ENCODE data around the gene C4BPA. TPM values are rescaled to one million over a fixed set of nuclear protein-coding genes. Genes with fewer than 3 reads are reported as not detected.

Gene C4BPA
- total and polyA plus RNA-seq, 2 of the 8 experiments (the other 6 are each of a cell fraction or from before 2014, with no cell fraction given): not detected

DNA sequence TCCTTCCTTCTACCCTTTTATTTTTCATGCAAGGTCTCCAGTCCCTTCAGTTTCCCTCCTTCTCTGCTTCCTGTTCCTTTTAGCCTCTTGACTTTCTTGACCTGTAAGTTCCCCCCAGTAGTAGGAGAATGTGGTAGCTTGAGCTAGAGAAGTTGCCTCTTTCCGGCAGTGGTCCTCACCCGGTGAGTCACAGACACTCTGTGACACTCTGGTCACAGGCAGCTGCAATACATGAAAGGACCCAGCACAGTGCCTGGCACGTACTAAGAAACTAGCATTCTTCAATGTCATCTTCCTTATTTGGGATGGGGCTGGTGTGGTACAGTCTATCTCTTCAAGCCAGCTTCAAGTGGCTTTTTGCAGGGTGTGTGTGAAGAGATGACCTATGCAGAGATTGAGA is 35.0 kb upstream of the C4BPA start:
- POLR2A ChIA-PET (ENCODE audit: partially characterized antibody): no interaction called here
- Histone ChIP-seq H3K14ac (ENCODE audit: insufficient read length) (no peak overlapping the region), H3K9me3 (ENCODE audit: insufficient read depth in 2 of 2, low read depth in 1 of 2, low read length in 1 of 2) (no peaks in the 10 kb centered on the region), H4K5ac (ENCODE audit: insufficient read length, low read depth, low read length) (no peak overlapping the region), H3K23ac (ENCODE audit: insufficient read length) (no peak overlapping the region), H2BK5ac (ENCODE audit: low read depth, low read length) (no peak overlapping the region), H3K4ac (replicated peaks; ENCODE audit: insufficient read length, low read depth, low read length) (no peak overlapping the region), H2AFZ (ENCODE audit: low read length) (no peak overlapping the region), H2AK5ac (ENCODE audit: low read depth, low read length) (no peak overlapping the region), H3K23me2 (ENCODE audit: low read depth, low read length) (no peaks in the 10 kb centered on the region), H3K36me3 (ENCODE audit: control insufficient read depth in 2 of 4, insufficient read depth in 4 of 4, low read length in 3 of 4) (peaks cover 3 to 47% (median 27%) of the 10 kb centered on the region in 4 experiments), H2BK12ac (ENCODE audit: low read depth, low read length) (no peak overlapping the region), H3K27me3 (replicated peaks in 1 of 4; ENCODE audit: control insufficient read depth in 3 of 4, extremely low read depth in 1 of 4, insufficient read depth in 3 of 4, low read length in 3 of 4) (no peaks in the 10 kb centered on the region), H4K91ac (replicated peaks; ENCODE audit: insufficient read length, low read length) (no peak overlapping the region), H2BK20ac (ENCODE audit: low read length) (no peak overlapping the region), H3K4me1 (replicated peaks in 1 of 4; ENCODE audit: control insufficient read depth in 3 of 4, insufficient read depth in 4 of 4, low read length in 3 of 4) (no peaks in the 10 kb centered on the region), H3K79me1 (ENCODE audit: low read depth, low read length) (0 out of 2 replicates have a peak, but pooled peaks cover 2% of the 10 kb centered on the region), H4K8ac (ENCODE audit: extremely low read depth, insufficient read depth, low read length) (no peak overlapping the region), H3K9ac (replicated peaks in 1 of 4; ENCODE audit: extremely low read depth in 1 of 4, low read depth in 3 of 4, low read length in 3 of 4) (no peak overlapping the region), H3K79me2 (ENCODE audit: control insufficient read depth in 1 of 2, insufficient read depth in 2 of 2, low read length in 2 of 2) (no peaks in the 10 kb centered on the region), H4K20me1 (replicated peaks in 1 of 2; ENCODE audit: control insufficient read depth in 1 of 2, insufficient read depth in 2 of 2, low read length in 2 of 2) (peaks cover 0 to 2% of the 10 kb centered on the region in 2 experiments), H3K4me2 (ENCODE audit: insufficient read depth in 1 of 2, low read depth in 2 of 2, low read length in 2 of 2) (no peak overlapping the region), H2BK120ac (replicated peaks; ENCODE audit: low read depth, low read length) (no peak overlapping the region), H3K18ac (ENCODE audit: extremely low read depth, low read length) (no peak overlapping the region), H3K27ac (ENCODE audit: low read depth, low read length) (no peak overlapping the region), H2BK15ac (ENCODE audit: low read length) (no peak overlapping the region), H3K4me3 (ENCODE audit: extremely low read depth in 1 of 4, insufficient read depth in 2 of 4, low read depth in 3 of 4, low read length in 4 of 4) (no peak overlapping the region), H3K56ac (replicated peaks; ENCODE audit: insufficient read length, low read depth, low read length) (no peak overlapping the region)
- WGBS, 2 experiments (ENCODE audit: extremely low coverage in 1 of 2, insufficient coverage in 1 of 2, insufficient read length in 1 of 2, insufficient replicate concordance in 2 of 2, low coverage in 1 of 2, low lambda C conversion rate in 2 of 2, missing lambda C conversion rate in 1 of 2): 96% methylated on average over 3 of the region's 3 CpGs; no CpG with 5 or more reads in 1 of the 2 experiments
- FAIRE-seq (no peak), DNase-seq (ENCODE audit: low read depth in 1 of 2, low spot score in 2 of 2) (no peak)
- CTCF ChIA-PET (ENCODE audit: partially characterized antibody): interaction anchor here (0.6 to 1.9 kb wide), 6 partner anchors 9 to 431 kb away, joined by 3 to 4 read pairs (median 3); partner anchors contain the start of gene PFKFB2
- TF ChIP-seq NANOG (IDR thresholded peaks at IDR 0.05; ENCODE audit: insufficient read depth, low read depth, low read length, poor library complexity, severe bottlenecking) (no peak), FOSL1 (IDR thresholded peaks at IDR 0.05; ENCODE audit: insufficient read depth, low read depth, low read length) (no peak), POLR2AphosphoS5 (IDR thresholded peaks at IDR 0.05; ENCODE audit: low read depth, low read length) (no peak), CBX5 (IDR thresholded peaks at IDR 0.05; ENCODE audit: low read depth, low read length) (no peak), RNF2 (IDR thresholded peaks at IDR 0.05; ENCODE audit: borderline replicate concordance, low read depth, low read length, missing control alignments, poor library complexity, severe bottlenecking) (no peak), PHF8 (conservative IDR thresholded peaks at IDR 0.05; ENCODE audit: low read depth, low read length) (no peak), HDAC2 (IDR thresholded peaks at IDR 0.05; ENCODE audit: borderline replicate concordance in 1 of 2, low read depth in 2 of 2, low read length in 2 of 2) (no peak), SIN3A (conservative IDR thresholded peaks at IDR 0.05 in 1 of 2, IDR thresholded peaks at IDR 0.05 in 1 of 2; ENCODE audit: low read depth in 1 of 2, low read length in 2 of 2) (no peak), RAD21 (IDR thresholded peaks at IDR 0.05 in 1 of 2, conservative IDR thresholded peaks at IDR 0.05 in 1 of 2; ENCODE audit: low read depth in 2 of 2, low read length in 2 of 2) (no peak), SP2 (IDR thresholded peaks at IDR 0.05; ENCODE audit: low read length) (no peak), TAF1 (IDR thresholded peaks at IDR 0.05; ENCODE audit: low read depth, low read length) (no peak), MAFK (IDR thresholded peaks at IDR 0.05; ENCODE audit: low read depth, low read length) (no peak), POLR2A (IDR thresholded peaks at IDR 0.05; ENCODE audit: control extremely low read depth in 1 of 2, low read depth in 2 of 2, low read length in 2 of 2) (no peak)
